HepG2 (cell line): ENCODE measurements around the gene RABGAP1L. TPM values are rescaled to one million over a fixed set of nuclear protein-coding genes. Genes with fewer than 3 reads are reported as not detected.

Source experiments
- ATAC-seq: fragments of 200-7000 bp; cut with Tn5 transposase; 3 replicates; pipeline ENCODE4 v1.9.1; 2020; ENCODE audit warnings: mild to moderate bottlenecking, moderate library complexity
- BruUV-seq: library from RNA; stranded (reverse); fragments of 400-500 nt; replicated peaks from 2 replicates; lab custom pipeline; 2021; lab: Mats Ljungman, UMichigan
- CTCF ChIA-PET: fragments of 300-600 bp; formaldehyde crosslinking; extraction: SDS; loops from one replicate; lab custom pipeline; 2021; ENCODE audit warnings: low total read pairs, inconsistent platforms, low intra/inter-chr PET ratio; lab: Yijun Ruan, JAX
- POLR2A ChIA-PET: fragments of 350-600 bp; sonication (Branson Sonifier 250); formaldehyde crosslinking; loops from one replicate; lab custom pipeline; 2020; ENCODE audit warnings: antibody characterized with exemption, inconsistent platforms; lab: Yijun Ruan, JAX
- DNase-seq: peaks from one replicate; pipeline ENCODE4 v3.0.0-alpha.2; 2015; ENCODE audit warnings: low spot score
- FAIRE-seq: peaks from 3 replicates; lab custom pipeline; 2011; peaks lifted over from hg19 to GRCh38; lab: Jason Lieb, UNC
- H2AFZ ChIP-seq: one replicate; pipeline ENCODE4 v1.6.1; 2011; ENCODE audit warnings: low read length, inconsistent platforms
- H3K27ac ChIP-seq: fragments of 300-600 bp; 3 replicates; pipeline ENCODE4 v1.8.0; 2011; ENCODE audit warnings: mixed run types, mild to moderate bottlenecking, mixed read lengths, low read length, inconsistent platforms; ENCODE audit not compliant: insufficient read depth; ENCODE audit errors: extremely low read length
- H3K27me3 ChIP-seq, 2 experiments: fragments of 200-600 bp in 1 of 2; 2 replicates in 1 of 2; 3 replicates in 1 of 2; pipeline versions ENCODE4 v1.6.0 to v1.8.0; 2011; ENCODE audit warnings: low read length in 2 of 2, mild to moderate bottlenecking in 2 of 2, moderate library complexity in 2 of 2, inconsistent platforms in 1 of 2; ENCODE audit not compliant: insufficient read depth in 2 of 2, control insufficient read depth in 1 of 2
- H3K36me3 ChIP-seq, 2 experiments: fragments of 200-600 bp in 1 of 2; replicated peaks in 1 of 2; 2 replicates in 1 of 2; 3 replicates in 1 of 2; pipeline versions ENCODE4 v1.5.1 to v1.8.0; 2011; ENCODE audit warnings: low read length in 2 of 2, inconsistent platforms in 1 of 2; ENCODE audit not compliant: insufficient read depth in 2 of 2, control insufficient read depth in 1 of 2
- H3K4me1 ChIP-seq: 2 replicates; pipeline ENCODE4 v1.5.1; 2012; ENCODE audit warnings: low read length, inconsistent platforms; ENCODE audit not compliant: insufficient read depth
- H3K4me2 ChIP-seq: 2 replicates; pipeline ENCODE4 v1.6.0; 2011; ENCODE audit warnings: low read depth, low read length, inconsistent platforms
- H3K4me3 ChIP-seq, 3 experiments: fragments of 200-600 bp in 1 of 3; sonication (generic), shearing (Covaris generic) in 1 of 3; replicated peaks in 1 of 3; 2 replicates each; pipeline ENCODE4 v1.5.1; 2011 to 2016; ENCODE audit warnings: low read length in 3 of 3, inconsistent platforms in 2 of 3, low read depth in 2 of 3, mild to moderate bottlenecking in 2 of 3, control low read depth in 1 of 3, mixed read lengths in 1 of 3; ENCODE audit not compliant: insufficient read depth in 1 of 3
- H3K79me2 ChIP-seq: one replicate; pipeline ENCODE4 v1.6.1; 2011; ENCODE audit warnings: low read length, inconsistent platforms; ENCODE audit not compliant: insufficient read depth
- H3K9ac ChIP-seq: 2 replicates; pipeline ENCODE4 v1.6.0; 2011; ENCODE audit warnings: mild to moderate bottlenecking, low read depth, low read length, inconsistent platforms; ENCODE audit not compliant: insufficient read depth
- H3K9me3 ChIP-seq: 2 replicates; pipeline ENCODE4 v1.5.1; 2012; ENCODE audit warnings: mild to moderate bottlenecking, low read length
- H4K20me1 ChIP-seq: 2 replicates; pipeline ENCODE4 v1.6.0; 2011; ENCODE audit warnings: inconsistent platforms, mild to moderate bottlenecking, low read length, moderate library complexity; ENCODE audit not compliant: insufficient read depth
- ATRX ChIP-seq: sonication (generic); formaldehyde crosslinking; IDR thresholded peaks from 2 replicates; pipeline ENCODE4 v1.4.0; 2020; ENCODE audit warnings: missing genetic modification reagents, borderline replicate concordance
- GLMP ChIP-seq: sonication (generic); formaldehyde crosslinking; IDR thresholded peaks from 2 replicates; pipeline ENCODE4 v1.9.0; 2021; ENCODE audit warnings: missing genetic modification reagents, mild to moderate bottlenecking, borderline replicate concordance
- KAT2B ChIP-seq: fragments of 150-350 bp; IDR thresholded peaks from 2 replicates; pipeline ENCODE4 v1.6.1; 2014; ENCODE audit warnings: low read depth, low read length, borderline replicate concordance
- MAFK ChIP-seq, 2 experiments: IDR thresholded peaks in 1 of 2; conservative IDR thresholded peaks in 1 of 2; 2 replicates each; pipeline ENCODE4 v1.6.1; 2011; ENCODE audit warnings: improper control_type of control experiment in 2 of 2, low read length in 2 of 2
- MIER3 ChIP-seq: IDR thresholded peaks from 2 replicates; pipeline ENCODE4 v1.6.1; 2016; ENCODE audit warnings: missing compliant biosample characterization, borderline replicate concordance
- NR0B2 ChIP-seq: sonication (generic); formaldehyde crosslinking; IDR thresholded peaks from 2 replicates; pipeline ENCODE4 v1.4.0; 2020; ENCODE audit warnings: mild to moderate bottlenecking, missing genetic modification reagents
- PAF1 ChIP-seq: IDR thresholded peaks from 2 replicates; pipeline ENCODE4 v1.6.1; 2016; ENCODE audit warnings: missing genetic modification reagents, missing compliant biosample characterization
- RARA ChIP-seq: IDR thresholded peaks from 2 replicates; pipeline ENCODE4 v1.6.1; 2016; ENCODE audit warnings: missing genetic modification reagents, missing compliant biosample characterization
- SMAD9 ChIP-seq: sonication (generic); formaldehyde crosslinking; IDR thresholded peaks from 2 replicates; pipeline ENCODE4 v1.5.1; 2020; ENCODE audit warnings: mild to moderate bottlenecking, missing genetic modification reagents
- SP140L ChIP-seq: sonication (generic); formaldehyde crosslinking; IDR thresholded peaks from 2 replicates; pipeline ENCODE4 v1.4.0; 2020; ENCODE audit warnings: missing genetic modification reagents, borderline replicate concordance
- ZNF101 ChIP-seq: sonication (generic); formaldehyde crosslinking; IDR thresholded peaks from 2 replicates; pipeline ENCODE4 v1.4.0; 2020; ENCODE audit warnings: mild to moderate bottlenecking, low read depth, missing genetic modification reagents, borderline replicate concordance
- ZNF18 ChIP-seq: sonication (generic); formaldehyde crosslinking; IDR thresholded peaks from 2 replicates; pipeline ENCODE4 v1.8.0; 2022; ENCODE audit warnings: mild to moderate bottlenecking, missing genetic modification reagents; ENCODE audit not compliant: insufficient replicate concordance
- ZNF460 ChIP-seq: sonication (generic); formaldehyde crosslinking; IDR thresholded peaks from 2 replicates; pipeline ENCODE4 v1.5.1; 2020; ENCODE audit warnings: missing genetic modification reagents, mild to moderate bottlenecking, borderline replicate concordance
- WGBS: methylation state at CpG from one replicate; pipeline ENCODE4 v1.1.6; 2017; ENCODE audit warnings: low lambda C conversion rate; 5-methylcytosine and 5-hydroxymethylcytosine counted together
- in situ Hi-C: cut with HindIII; loops from 2 replicates; pipeline ENCODE4 v1.10.0; 2017; ENCODE audit warnings: low pct_unique_long_range_greater_than_20kb; ENCODE audit not compliant: extremely low pct_ligation_motif_present
- intact Hi-C: fragments of 100-400 bp; cut with micrococcal nuclease; formaldehyde crosslinking; loops from one replicate; pipeline ENCODE4 v1.10.0; 2022; ENCODE audit not compliant: unreplicated experiment
- polyA plus RNA-seq, 8 experiments: library from polyadenylated mRNA; depleted of rRNA in 3 of 8; stranded (reverse) in 7 of 8; unstranded in 1 of 8; fragments of >200 nt; fragmentation: Illumina TruSeq in 4 of 8; extraction: Trizol in 4 of 8; gene quantifications; 2 replicates each; pipeline versions ENCODE4 v1.2.1 to v1.2.3, GENCODE V29; 2011 to 2016; ENCODE audit warnings: low read depth in 4 of 8, missing spikeins in 1 of 8, mixed read lengths in 1 of 8; ENCODE audit not compliant: insufficient read depth in 1 of 8
- total RNA-seq, 5 experiments: library from RNA; depleted of rRNA; stranded (reverse); fragments of >200 nt; fragmentation: Illumina TruSeq; extraction: Trizol; gene quantifications; 2 replicates each; pipeline ENCODE4 v1.2.3, GENCODE V29; 2016; ENCODE audit warnings: low read depth in 1 of 5
- TF ChIP-seq, protein P1 (sequence below): sonication (generic); formaldehyde crosslinking; IDR thresholded peaks from 2 replicates; pipeline ENCODE4 v1.8.1; 2023; ENCODE audit warnings: mild to moderate bottlenecking, missing genetic modification reagents, borderline replicate concordance
- TF ChIP-seq, protein P2 (sequence below): IDR thresholded peaks from 2 replicates; pipeline ENCODE4 v1.6.1; 2016; ENCODE audit warnings: low read depth, borderline replicate concordance
- TF ChIP-seq, protein P3 (sequence below): sonication (generic); formaldehyde crosslinking; conservative IDR thresholded peaks from 2 replicates; pipeline ENCODE4 v1.5.0; 2020; ENCODE audit warnings: missing genetic modification reagents

RABGAP1L gene
- total and polyA plus RNA-seq, 2 of the 13 experiments (the other 11 are each of a cell fraction or from before 2014, with no cell fraction given), result 7.9 to 22.6 TPM

DNA sequence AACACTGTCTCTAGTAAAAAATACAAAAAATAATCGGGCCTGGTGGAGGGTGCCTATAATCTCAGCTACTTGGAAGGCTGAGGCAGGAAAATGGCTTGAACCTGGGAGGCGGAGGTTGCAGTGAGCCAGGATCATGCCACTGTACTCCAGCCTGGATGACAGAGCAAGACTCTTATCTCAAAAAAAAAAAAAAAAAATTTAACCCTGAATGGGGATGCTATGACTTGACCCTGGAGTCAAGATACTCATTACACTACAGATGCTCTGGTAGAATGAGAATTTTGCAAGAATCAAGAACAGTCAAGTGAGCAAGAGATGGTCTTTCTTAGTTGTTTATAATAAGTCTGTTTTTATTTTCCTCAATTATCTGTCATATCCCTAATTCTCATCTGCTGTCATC is 542.2 kb downstream of the RABGAP1L start:
- intact Hi-C loops, result no loop called here
- TF ChIP-seq, protein P1, sequence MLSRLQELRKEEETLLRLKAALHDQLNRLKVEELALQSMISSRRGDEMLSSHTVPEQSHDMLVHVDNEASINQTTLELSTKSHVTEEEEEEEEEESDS (CRISPR knock-in tag), result no peak
- no peak for TF ChIP-seq KAT2B
- TF ChIP-seq SMAD9 (CRISPR knock-in tag), result no peak
- TF ChIP-seq ZNF101 (CRISPR knock-in tag), result no peak
- TF ChIP-seq ATRX (CRISPR knock-in tag), result no peak
- no peak for TF ChIP-seq ZNF460 (CRISPR knock-in tag)
- no peak for TF ChIP-seq ZNF18 (CRISPR knock-in tag)
- no peak for TF ChIP-seq NR0B2 (CRISPR knock-in tag)
- TF ChIP-seq MAFK (conservative IDR thresholded peaks at IDR 0.05 in 1 of 2, IDR thresholded peaks at IDR 0.05 in 1 of 2; ENCODE audit: low read length in 2 of 2), result no peak
- no peak for TF ChIP-seq RARA (CRISPR knock-in tag)
- no peak for TF ChIP-seq MIER3
- no peak for TF ChIP-seq GLMP (CRISPR knock-in tag)
- TF ChIP-seq, protein P2, sequence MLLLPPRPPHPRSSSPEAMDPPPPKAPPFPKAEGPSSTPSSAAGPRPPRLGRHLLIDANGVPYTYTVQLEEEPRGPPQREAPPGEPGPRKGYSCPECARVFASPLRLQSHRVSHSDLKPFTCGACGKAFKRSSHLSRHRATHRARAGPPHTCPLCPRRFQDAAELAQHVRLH (CRISPR knock-in tag), result no peak
- TF ChIP-seq, protein P3, sequence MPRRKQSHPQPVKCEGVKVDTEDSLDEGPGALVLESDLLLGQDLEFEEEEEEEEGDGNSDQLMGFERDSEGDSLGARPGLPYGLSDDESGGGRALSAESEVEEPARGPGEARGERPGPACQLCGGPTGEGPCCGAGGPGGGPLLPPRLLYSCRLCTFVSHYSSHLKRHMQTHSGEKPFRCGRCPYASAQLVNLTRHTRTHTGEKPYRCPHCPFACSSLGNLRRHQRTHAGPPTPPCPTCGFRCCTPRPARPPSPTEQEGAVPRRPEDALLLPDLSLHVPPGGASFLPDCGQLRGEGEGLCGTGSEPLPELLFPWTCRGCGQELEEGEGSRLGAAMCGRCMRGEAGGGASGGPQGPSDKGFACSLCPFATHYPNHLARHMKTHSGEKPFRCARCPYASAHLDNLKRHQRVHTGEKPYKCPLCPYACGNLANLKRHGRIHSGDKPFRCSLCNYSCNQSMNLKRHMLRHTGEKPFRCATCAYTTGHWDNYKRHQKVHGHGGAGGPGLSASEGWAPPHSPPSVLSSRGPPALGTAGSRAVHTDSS, result no peak
- TF ChIP-seq SP140L, result no peak
- TF ChIP-seq PAF1 (CRISPR knock-in tag), result no peak

More for the DNA sequence above, 542.2 kb downstream of the RABGAP1L start:
- ChIA-PET POLR2A (no interaction called here), CTCF (no interaction called here)
- FAIRE-seq (no peak), ATAC-seq (no peak), DNase-seq (no peak)
- no peaks in the 10 kb centered on the region for H3K36me3 ChIP-seq
- no peaks in the 10 kb centered on the region for H4K20me1 ChIP-seq
- no peak overlapping the region for H3K9ac ChIP-seq
- no peaks in the 10 kb centered on the region for H3K9me3 ChIP-seq
- H2AFZ ChIP-seq, result no peak overlapping the region
- H3K27me3 ChIP-seq, result no peaks in the 10 kb centered on the region
- H3K27ac ChIP-seq, result no peak overlapping the region
- in situ Hi-C loops, result no loop called here
- H3K4me2 ChIP-seq, result no peak overlapping the region
- 92% methylated on average over 2 of the region's 2 CpGs for WGBS
- no peaks in the 10 kb centered on the region for H3K79me2 ChIP-seq
- H3K4me3 ChIP-seq, result no peak overlapping the region
- BruUV-seq, result no TSS peak
- H3K4me1 ChIP-seq, result peaks cover 15% of the 10 kb centered on the region
